ENCODE results near the gene CNTNAP2. TPM values are rescaled to one million over a fixed set of nuclear protein-coding genes. Genes with fewer than 3 reads are reported as not detected.

The CNTNAP2 gene
- total and polyA plus RNA-seq, 9 donors = 0.24 to 7.0 (median 1.5) TPM

GRCh38 chr7:147984265-147984664 is 1867.7 kb downstream of the CNTNAP2 start:
- WGBS, 3 donors = 85 to 91% (median 88%) methylated on average over 2 of the region's 2 CpGs
- intact Hi-C loops (cut with DNase I) = no loop called here
- Histone ChIP-seq H3K4me1 (ENCODE audit: insufficient read depth) (no peaks in the 10 kb centered on the region), H3K27me3 (no peaks in the 10 kb centered on the region), H3K36me3 (no peaks in the 10 kb centered on the region), H3K9me3 (peaks cover 0 to 3% of the 10 kb centered on the region in 2 donors), H3K27ac (no peak overlapping the region), H3K4me3 (no peak overlapping the region)
- DNase-seq = no peak
- no peak for TF ChIP-seq EP300 (IDR thresholded peaks at IDR 0.05)
- TF ChIP-seq, protein P1, sequence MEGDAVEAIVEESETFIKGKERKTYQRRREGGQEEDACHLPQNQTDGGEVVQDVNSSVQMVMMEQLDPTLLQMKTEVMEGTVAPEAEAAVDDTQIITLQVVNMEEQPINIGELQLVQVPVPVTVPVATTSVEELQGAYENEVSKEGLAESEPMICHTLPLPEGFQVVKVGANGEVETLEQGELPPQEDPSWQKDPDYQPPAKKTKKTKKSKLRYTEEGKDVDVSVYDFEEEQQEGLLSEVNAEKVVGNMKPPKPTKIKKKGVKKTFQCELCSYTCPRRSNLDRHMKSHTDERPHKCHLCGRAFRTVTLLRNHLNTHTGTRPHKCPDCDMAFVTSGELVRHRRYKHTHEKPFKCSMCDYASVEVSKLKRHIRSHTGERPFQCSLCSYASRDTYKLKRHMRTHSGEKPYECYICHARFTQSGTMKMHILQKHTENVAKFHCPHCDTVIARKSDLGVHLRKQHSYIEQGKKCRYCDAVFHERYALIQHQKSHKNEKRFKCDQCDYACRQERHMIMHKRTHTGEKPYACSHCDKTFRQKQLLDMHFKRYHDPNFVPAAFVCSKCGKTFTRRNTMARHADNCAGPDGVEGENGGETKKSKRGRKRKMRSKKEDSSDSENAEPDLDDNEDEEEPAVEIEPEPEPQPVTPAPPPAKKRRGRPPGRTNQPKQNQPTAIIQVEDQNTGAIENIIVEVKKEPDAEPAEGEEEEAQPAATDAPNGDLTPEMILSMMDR (IDR thresholded peaks at IDR 0.05) = no peak
- TF ChIP-seq POLR2A (IDR thresholded peaks at IDR 0.05) = no peak

GRCh38 chr7:147990079-147990478 is 1873.5 kb downstream of the CNTNAP2 start:
- 59 to 74% (median 61%) methylated on average over 1 of the region's 1 CpG for WGBS, 3 donors
- H3K9me3 ChIP-seq = peaks cover 0 to 3% of the 10 kb centered on the region in 2 donors
- no peak overlapping the region for H3K27ac ChIP-seq
- H3K36me3 ChIP-seq = no peaks in the 10 kb centered on the region
- H3K4me3 ChIP-seq = no peak overlapping the region
- intact Hi-C loops (cut with DNase I) = no loop called here
- H3K27me3 ChIP-seq = no peaks in the 10 kb centered on the region
- TF ChIP-seq, protein P1 (IDR thresholded peaks at IDR 0.05) = no peak
- no peak for TF ChIP-seq EP300 (IDR thresholded peaks at IDR 0.05)
- TF ChIP-seq POLR2A (IDR thresholded peaks at IDR 0.05) = no peak
- no peak for DNase-seq
- no peaks in the 10 kb centered on the region for H3K4me1 ChIP-seq (ENCODE audit: insufficient read depth)

DNA sequence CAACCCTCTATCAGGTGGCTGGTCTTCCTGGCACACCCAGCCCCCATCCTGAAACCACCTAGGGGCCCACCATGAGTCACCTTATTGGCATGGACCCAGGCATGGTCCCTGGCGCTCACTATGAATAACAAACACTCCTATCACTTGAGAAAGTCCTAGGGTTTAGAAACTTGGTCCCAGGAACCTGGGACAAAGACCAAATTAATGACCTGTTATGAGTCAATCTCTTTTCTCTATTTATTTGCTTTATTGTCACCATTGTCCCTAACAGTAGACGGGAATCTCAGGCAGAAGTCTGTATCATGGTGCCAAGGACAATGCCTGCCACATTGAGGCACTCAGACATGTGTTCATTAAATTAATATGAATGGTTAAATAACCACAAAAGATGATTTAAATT is 1874.3 kb downstream of the CNTNAP2 start:
- Histone ChIP-seq H3K36me3 (no peaks in the 10 kb centered on the region), H3K27ac (no peak overlapping the region), H3K4me3 (no peak overlapping the region), H3K9me3 (peaks cover 0 to 3% of the 10 kb centered on the region in 2 donors), H3K27me3 (no peaks in the 10 kb centered on the region), H3K4me1 (ENCODE audit: insufficient read depth) (no peaks in the 10 kb centered on the region)
- intact Hi-C loops (cut with DNase I) = no loop called here
- TF ChIP-seq, protein P1 (IDR thresholded peaks at IDR 0.05) = no peak
- TF ChIP-seq POLR2A (IDR thresholded peaks at IDR 0.05) (no peak), EP300 (IDR thresholded peaks at IDR 0.05) (no peak)
- WGBS, 3 donors = 72 to 91% (median 80%) methylated on average over 2 of the region's 2 CpGs
- DNase-seq = no peak

- no peak for DNase-seq
- 90 to 94% (median 91%) methylated on average over 2 of the region's 2 CpGs for WGBS, 3 donors
- intact Hi-C loops (cut with DNase I) = no loop called here
- Histone ChIP-seq H3K27ac (no peak overlapping the region), H3K4me3 (no peak overlapping the region), H3K27me3 (no peaks in the 10 kb centered on the region), H3K36me3 (no peaks in the 10 kb centered on the region), H3K4me1 (ENCODE audit: insufficient read depth) (no peaks in the 10 kb centered on the region), H3K9me3 (peaks cover 0 to 3% of the 10 kb centered on the region in 2 donors)
- TF ChIP-seq POLR2A (IDR thresholded peaks at IDR 0.05) (no peak), EP300 (IDR thresholded peaks at IDR 0.05) (no peak)
- TF ChIP-seq, protein P1 (IDR thresholded peaks at IDR 0.05) = no peak
These were observed 1876.1 kb downstream of the CNTNAP2 start for GRCh38 chr7:147992698-147993097.
